GM18502 (cell line): Measurements from ENCODE around the gene QRFP.

ENCODE experiments used
- ATAC-seq: cut with Tn5 transposase; IDR thresholded peaks from one replicate; pipeline ENCODE4 v1.9.1; 2021; ENCODE audit warnings: mild to moderate bottlenecking; ENCODE audit not compliant: unreplicated experiment, poor library complexity

QRFP gene

DNA sequence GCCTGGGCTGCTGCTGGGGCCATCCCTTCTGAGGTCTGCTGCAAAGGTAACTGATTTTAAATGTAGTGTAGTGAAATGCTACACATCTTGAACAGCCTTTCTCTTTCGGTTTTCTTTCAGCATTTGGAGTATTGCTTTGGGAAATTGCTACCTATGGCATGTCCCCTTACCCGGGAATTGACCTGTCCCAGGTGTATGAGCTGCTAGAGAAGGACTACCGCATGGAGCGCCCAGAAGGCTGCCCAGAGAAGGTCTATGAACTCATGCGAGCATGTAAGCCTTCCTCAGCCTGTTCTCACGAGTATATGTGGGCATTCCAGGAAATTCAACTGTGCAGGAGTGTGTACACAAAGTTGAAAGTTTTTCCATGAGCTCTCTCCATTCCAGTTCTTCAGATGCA is 18.3 kb downstream of the QRFP start:
- ATAC-seq, result no peak

DNA sequence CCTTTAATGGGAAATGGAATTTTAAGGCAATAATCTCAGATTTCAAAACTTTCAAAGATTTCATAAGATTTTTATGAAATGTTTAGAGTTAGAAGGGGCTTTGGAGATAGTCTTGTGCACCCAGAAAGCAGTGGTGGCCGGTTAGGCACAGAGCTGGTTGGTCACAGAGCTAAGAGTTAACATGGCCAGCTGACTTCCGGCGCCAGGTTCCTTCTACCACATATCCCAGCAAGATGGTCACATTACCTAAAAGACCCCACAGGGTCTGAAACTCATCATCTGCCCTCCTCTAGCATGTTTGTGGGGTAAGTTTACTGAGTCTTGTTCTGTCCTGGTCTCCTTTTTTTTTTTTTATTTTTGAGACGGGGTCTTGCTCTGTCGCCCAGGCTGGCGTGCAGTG is 19.3 kb downstream of the QRFP start:
- no peak for ATAC-seq

DNA sequence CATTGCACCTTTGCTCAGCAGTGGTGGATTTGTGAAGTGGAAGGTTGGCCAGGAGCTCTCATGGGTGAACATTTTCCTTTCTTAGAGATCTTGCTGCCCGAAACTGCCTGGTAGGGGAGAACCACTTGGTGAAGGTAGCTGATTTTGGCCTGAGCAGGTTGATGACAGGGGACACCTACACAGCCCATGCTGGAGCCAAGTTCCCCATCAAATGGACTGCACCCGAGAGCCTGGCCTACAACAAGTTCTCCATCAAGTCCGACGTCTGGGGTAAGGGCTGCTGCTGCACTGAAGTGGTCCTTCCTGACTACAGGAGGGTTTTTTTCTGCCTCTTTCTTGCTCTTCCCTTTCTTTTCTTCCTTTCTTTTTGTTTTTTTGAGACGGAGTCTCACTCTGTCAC is 21.8 kb downstream of the QRFP start:
- no peak for ATAC-seq

DNA sequence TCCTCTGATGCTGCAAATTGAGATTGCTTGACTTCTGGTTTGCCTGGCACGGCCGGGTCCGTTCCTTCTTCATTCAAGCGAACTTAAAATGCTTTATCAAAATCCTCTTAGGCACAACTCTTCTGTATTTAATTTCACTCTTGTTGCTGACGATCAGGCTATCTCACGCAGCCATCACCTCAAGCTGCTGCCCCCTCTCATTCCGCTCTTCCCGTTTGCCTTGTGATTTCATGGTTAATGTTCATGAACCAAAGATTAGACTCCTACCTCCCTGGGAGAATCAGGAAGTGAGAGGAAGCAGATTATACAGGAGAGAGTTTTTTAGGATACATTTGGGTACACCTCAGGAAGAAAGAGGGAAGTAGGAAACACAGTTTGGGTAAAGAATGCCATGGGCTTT is 22.6 kb downstream of the QRFP start:
- no peak for ATAC-seq

DNA sequence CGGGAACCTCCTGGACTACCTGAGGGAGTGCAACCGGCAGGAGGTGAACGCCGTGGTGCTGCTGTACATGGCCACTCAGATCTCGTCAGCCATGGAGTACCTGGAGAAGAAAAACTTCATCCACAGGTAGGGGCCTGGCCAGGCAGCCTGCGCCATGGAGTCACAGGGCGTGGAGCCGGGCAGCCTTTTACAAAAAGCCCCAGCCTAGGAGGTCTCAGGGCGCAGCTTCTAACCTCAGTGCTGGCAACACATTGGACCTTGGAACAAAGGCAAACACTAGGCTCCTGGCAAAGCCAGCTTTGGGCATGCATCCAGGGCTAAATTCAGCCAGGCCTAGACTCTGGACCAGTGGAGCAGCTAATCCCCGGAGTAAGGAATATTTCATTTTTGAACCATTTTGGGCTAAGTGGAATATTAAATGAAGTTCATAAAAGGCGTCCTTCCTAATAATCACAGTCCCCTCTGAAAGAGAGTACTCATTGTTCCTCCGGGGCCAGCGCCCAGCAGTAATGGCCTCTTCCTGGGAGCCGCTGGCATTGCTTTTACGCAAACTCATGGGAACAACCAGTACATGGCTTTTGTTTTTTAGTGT is 23.6 kb downstream of the QRFP start:
- ATAC-seq, result no peak

DNA sequence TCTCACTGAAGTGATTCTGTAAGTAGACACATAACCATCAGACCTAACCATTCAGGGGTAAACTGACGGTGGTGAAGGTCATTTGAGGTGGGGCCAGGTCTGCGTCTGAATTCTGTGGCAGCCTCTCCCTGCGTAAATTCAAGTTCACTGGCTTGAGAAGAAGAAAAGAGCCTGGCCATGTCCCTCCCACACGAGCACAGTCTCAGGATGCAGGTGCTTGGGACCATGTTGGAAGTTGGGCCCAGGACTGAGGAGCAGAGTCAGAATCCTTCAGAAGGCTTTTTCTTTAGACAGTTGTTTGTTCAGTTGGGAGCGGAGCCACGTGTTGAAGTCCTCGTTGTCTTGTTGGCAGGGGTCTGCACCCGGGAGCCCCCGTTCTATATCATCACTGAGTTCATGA is 24.1 kb downstream of the QRFP start:
- no peak for ATAC-seq

DNA sequence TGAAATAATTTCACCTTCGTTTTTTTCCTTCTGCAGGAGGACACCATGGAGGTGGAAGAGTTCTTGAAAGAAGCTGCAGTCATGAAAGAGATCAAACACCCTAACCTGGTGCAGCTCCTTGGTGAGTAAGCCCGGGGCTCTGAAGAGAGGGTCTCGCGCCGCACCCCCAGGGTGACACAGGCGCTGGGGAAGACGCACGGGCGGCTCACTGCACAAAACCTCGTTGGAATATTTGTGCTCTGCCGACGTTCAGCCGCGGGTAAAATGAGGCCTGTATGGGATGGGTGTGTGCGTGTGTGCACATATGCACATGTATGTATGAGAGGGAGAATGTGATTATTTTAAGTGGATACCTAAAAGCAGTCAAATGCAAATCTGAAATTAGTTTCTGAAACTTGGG is 24.5 kb downstream of the QRFP start:
- ATAC-seq, result no peak

DNA sequence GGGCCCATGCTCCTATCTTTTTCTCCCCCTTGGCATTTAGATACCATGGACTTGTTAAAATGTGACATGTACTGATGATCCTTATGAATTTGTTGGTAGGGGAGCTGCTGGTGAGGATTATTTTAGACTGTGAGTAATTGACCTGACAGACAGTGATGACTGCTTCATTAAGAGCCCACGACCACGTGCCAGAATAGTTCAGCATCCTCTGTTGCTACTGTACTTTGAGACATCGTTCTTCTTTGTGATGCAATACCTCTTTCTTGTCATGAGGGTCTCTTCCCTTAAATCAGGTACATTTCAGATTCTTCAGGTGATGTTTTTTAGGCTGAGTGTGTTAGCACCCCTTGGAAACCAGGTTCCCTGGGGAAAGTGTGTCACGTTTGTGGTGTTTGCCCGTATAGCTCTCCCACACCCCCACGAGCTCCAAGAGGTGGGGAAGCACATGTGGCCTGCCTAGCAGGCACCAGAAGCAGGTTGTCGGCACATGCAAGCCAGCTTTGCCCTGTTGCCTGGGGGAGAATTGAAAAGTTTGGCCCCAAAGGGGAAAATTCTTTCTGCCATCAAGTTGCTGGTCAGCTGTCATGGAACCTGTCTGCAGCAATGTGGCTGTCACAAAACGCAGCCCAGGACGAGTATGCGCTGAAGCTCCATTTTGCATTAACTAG is 25.1 kb downstream of the QRFP start:
- no peak for ATAC-seq

DNA sequence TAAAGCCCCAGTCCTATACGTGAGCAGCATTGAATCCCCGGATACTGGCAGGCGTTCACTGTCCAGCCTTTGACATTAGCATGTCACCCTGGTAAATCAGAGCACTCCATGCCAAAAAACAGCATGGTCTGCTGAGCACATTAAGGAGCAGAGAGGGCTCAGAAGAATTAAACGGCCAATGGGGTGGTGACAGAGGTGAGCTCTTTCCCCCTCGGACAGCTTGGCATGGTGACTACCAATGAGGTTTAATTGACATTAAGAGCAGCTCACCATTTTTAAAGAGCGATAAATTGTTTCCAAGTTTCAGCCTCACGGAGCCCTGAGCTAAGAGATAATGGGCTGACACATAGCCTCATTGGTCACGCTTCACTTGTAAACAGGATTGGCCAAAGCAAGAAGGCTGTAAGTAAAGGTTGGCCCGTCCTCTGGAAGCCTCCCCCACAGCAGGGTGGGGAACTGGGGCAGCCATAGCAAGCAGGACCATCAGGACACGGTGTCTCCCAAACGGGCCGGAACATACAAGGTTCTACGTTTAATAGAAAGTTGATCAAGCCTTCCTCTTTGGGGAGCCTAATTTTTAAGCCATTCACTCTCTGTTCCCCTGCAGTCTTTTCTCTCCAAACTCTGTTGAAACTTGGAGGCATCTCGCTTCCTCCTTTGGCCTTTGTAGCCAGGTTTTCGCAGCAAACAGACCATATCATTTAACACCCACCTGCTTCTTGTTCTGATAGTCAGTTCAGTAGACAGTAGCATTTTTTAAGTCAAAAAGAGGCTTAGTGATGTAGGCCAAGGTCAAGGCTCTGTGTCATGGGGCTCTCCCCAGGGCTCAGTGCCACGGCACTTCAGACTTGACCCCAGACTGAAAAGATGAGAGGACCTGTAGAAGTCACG is 25.9 kb downstream of the QRFP start:
- ATAC-seq, result peak; percentile 52

DNA sequence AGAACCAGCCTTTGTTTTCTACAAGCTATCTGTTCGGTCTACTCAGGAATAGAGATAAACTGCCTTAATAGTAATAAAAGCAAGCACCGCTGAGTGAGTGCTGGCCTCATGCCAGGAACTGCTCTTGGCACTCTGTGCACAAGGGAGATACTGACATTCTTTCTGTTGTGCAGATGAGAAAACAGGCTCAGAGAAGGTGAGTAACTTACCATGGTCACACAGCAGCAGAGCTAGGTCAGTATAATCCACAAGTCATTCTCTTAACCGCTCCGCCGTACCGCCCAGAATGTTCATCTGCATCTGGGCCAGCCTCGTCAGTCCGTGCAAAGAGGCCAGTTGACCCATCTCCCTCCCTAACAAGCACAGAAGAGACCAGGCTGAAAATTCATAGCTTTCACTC is 27.4 kb downstream of the QRFP start:
- no peak for ATAC-seq

DNA sequence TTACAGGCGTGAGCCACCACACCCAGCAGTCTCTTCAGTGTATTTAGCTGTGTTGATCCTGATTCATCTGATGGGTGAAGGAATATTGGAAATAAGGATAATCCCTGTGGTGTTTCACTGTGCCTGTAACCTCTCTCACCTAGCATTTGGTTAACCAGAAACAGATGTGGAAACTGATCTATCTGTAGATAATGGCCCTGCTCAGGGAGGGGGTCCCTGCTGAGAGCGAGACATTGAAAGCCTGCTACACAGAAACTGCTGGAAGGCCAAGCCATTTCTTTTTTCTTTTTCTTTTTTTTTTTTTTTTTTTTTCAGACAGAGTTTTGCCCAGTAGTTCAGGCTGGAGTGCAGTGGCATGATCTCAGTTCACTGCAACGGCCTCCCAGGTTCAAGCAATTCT is 28.4 kb downstream of the QRFP start:
- no peak for ATAC-seq

DNA sequence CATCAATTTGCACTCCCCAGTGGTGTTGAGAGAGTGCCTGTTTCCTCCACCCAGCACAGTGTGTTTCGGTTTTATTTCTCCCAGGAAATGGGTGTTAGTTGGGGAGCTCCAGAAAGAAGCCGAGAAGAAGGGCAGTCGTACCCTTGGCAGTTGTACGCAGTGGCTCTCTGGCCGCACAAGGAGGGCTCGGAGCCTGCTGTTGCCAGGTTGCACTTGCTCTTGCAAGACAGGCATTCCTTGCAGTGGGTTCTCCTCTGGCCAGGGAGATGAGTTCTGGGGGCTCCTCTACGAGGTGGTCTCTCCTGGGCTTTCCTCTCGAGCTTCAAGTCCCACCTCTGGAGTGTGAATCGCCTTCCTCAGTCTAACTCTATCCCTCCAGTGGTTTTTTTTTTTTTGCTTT is 29.1 kb downstream of the QRFP start:
- no peak for ATAC-seq

DNA sequence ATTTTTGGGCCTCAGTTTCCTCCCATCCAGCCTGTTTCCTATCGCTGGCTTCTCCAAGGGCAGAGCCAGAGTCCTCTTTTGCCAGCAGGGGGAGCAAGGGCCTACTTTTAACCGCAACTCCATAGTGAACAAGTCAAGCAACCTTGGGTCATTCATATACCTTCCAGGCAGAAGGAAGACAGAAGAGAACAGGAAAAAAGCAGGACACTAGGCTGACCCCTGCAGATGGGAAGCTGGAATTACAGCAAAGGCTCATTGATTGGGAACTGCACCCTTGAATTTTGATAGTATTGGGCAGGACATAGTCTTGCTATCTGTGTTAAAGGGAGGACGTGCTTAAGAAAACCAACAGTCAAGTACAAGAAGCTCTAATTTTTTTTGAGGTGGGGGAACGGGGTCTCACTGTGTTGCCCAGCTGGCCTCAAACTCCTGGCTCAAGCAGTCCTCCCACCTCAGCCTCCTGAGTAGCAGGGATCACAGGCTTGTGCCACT is 30.1 kb downstream of the QRFP start:
- no peak for ATAC-seq

DNA sequence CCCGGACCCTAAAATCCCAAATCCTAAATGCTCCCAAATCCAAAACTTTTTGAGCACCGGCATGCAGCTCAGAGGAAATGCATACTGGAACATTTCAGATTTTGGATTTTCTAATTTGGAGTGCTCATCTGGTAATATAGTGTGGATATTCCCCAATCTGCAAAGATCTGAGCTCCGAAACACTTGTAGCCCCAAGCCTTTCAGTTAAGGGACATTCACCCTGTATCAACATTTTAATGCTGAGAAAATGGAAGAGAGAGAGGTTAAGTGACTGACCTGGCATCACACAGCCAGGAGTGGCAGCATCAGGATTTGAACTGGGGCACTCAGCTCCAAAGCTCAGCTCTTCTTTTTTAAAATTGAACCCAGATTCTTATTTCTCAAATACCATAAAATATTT is 30.7 kb downstream of the QRFP start:
- no peak for ATAC-seq

DNA sequence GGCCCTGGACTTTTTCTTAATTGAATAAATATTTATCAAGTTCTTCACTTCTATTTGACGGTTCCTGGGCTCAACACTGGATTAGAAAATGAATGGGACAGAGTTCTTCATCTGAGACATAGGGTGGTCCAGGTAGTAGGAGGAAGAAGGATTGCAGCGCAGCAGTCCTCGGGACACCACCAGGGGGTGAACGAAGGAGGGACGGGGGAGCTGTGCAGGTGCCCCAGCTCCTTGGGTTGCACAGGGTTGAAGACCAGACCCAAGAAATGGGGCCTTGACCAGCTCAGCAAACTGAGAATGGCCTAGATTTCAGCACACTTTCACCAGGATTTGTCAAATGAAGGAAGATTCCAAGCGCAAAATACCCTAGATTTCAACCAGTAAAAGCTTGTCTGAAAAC is 32.1 kb downstream of the QRFP start:
- no peak for ATAC-seq

DNA sequence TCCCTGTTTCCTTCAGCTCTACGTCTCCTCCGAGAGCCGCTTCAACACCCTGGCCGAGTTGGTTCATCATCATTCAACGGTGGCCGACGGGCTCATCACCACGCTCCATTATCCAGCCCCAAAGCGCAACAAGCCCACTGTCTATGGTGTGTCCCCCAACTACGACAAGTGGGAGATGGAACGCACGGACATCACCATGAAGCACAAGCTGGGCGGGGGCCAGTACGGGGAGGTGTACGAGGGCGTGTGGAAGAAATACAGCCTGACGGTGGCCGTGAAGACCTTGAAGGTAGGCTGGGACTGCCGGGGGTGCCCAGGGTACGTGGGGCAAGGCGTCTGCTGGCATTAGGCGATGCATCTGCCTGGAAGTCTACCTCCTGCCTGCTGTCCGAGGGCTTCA is 33.9 kb downstream of the QRFP start:
- no peak for ATAC-seq

DNA sequence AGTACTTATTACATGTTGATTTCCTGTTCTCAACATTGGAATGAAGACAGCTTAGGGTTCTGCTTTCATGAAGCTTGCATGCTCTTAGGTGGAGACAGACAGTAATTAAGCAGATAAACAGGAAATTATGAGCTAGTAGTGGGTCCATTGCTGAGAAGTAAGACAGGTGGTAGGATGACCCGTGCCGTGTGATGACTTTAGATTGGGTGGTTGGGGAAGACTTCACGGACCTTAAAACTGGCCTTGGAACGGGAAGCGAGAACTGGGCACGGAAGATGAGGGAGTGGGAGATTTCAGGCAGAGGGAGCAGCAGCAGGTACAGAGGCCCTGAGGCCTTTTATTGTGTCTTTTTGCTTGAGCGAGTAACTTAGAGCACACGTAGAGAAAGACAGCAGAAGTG is 34.4 kb downstream of the QRFP start:
- ATAC-seq, result no peak

DNA sequence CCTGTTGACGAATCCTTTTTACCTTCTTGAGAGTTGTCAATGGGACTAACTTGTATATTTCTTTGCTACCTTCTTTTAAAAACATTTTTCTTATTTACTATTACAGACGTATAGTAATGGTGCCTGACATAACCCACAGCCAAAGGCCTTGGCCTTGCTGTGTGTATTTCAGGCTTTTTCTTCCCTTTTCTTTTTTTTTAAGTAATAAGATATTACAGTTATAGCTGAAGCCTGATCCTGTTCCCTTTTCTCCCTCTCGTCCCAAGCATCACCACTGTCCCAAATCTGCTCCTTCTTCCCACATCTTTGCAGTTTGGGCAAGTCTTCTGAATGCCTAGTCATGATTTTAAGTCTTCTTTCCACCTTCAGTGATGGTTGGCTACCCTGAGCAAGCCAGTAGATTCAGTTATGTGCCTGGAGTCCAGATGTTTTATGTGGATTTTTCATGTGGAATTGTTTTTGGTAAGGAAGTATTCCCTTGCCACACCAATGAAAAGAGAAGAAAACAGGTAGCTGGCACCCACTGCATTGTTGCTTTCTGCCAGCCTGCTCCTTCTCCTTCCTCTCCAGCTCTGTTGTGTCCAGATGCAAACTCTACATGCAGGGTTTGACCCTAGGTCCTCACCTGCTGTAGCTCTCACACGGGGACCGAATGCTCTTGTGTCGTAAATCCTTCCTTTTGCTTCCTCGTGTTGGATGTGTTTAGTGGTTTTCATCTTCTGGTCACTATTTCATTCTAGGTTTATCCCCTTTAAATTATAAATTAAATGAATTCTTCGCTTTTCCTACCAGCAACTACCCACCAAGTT is 35.0 kb downstream of the QRFP start:
- ATAC-seq, result no peak

DNA sequence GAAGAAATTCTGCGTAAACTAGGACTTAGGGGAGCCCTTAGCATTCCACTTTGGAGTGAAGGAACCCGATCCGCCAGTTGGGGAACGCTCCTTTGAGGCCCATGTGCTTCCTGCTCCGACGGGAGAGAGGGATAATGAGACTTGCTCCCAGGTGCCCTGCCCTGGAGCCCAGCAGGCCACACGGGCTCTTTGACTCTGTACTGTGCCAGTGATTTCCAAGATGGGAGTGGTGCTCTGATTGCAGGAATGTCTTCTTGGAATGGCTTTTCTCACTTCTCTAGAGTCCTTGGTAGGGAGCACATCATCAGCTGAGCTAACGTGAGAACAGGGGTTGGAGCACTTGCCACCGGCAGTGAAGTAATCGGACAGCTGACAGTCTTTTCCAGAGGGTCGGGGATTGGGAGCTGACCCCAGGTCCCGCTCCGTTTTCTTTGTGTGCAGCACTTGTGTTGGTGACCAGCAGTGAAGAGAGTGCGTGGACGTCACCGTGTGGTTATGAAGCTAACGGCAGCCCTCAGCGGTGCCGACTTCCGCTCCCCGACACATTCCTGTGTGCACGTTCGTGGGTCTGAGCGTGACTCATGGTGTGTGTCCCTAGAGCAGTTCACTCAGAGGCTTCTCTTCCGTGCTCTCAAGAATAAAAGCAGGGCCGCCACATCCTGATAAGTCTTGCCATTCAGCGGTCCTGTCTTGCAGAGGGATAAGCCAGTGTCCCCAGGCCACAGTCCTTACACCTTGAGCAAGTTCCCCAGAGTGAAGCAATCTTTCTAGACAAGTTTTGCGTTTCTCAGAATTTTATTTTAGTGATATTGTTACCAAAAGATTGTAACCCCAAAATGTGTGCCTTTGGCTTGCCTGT is 35.9 kb downstream of the QRFP start:
- ATAC-seq, result no peak
